HG03469 (cell line): ENCODE results near the gene TMEM30A.
A peak's percentile ranks its signal among the peaks of the same experiment; 100 is the strongest.

Experiments used
- ATAC-seq: cut with Tn5 transposase; IDR thresholded peaks from one replicate; pipeline ENCODE4 v1.9.1; 2021; ENCODE audit warnings: mild to moderate bottlenecking, moderate library complexity, moderate number of reproducible peaks; ENCODE audit not compliant: unreplicated experiment

Gene TMEM30A

GRCh38 chr6:75220357-75220756 lies 64.2 kb downstream of the TMEM30A start:
- ATAC-seq: no peak

DNA sequence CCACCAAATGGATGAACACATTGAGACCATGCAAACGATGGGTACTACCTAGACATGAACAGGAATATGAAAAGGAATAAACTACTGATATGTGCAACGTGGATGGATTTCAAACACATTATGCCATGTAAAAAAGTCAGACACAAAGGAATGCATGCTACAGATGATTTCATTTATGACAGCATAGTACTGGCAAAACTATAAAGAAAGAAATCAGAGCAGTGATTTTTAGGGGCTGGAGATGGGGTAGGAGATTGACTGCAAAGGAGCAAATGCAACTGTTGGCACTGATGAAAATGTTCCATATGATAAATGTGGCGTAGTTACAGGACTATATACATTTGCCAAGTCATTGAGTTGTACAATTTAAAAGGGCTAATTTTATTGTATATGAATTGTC lies 65.3 kb downstream of the TMEM30A start:
- no peak for ATAC-seq

GRCh38 chr6:75217193-75217592 lies 67.4 kb downstream of the TMEM30A start:
- no peak for ATAC-seq

DNA sequence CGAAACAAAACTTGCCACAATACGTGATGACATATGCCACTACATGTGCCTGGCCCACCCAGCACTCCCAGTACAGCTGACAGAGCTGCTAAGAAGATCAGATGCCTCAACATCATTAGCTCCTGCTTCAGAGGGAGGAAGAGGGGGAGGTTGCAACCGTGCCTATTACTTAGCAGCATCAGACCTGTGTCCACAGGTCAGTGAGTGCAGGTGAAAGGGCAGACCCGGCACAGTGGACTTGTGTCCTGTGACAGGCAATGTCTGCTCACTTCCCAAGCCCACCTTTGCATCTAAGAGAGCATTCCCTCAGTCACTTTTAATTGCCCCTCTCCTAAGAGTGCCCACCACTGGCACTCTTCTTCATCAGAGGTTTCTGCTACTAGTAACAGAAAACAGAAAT lies 69.3 kb downstream of the TMEM30A start:
- no peak for ATAC-seq

GRCh38 chr6:75213732-75214131 lies 70.9 kb downstream of the TMEM30A start:
- peak; percentile 43 for ATAC-seq

DNA sequence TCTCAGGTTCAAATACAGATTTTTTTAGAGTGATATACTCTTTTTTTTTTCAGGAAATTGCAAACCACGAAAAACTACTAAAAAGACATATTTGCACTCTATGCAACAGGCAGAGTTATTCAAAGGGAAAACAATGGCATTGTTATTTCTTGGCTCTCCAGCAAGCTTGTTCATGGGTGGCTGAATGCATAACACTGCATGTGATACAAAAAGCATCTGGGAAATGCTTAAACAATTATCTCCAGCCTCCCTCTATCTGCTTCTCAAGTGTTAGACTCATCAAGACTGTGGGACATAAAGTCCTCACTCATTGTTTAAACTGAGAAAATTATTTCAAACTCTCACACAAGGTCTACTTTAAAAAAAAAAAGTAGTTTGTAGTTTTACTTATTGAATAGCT lies 71.5 kb downstream of the TMEM30A start:
- ATAC-seq: no peak

GRCh38 chr6:75211920-75212590 lies 72.5 kb downstream of the TMEM30A start:
- no peak for ATAC-seq

DNA sequence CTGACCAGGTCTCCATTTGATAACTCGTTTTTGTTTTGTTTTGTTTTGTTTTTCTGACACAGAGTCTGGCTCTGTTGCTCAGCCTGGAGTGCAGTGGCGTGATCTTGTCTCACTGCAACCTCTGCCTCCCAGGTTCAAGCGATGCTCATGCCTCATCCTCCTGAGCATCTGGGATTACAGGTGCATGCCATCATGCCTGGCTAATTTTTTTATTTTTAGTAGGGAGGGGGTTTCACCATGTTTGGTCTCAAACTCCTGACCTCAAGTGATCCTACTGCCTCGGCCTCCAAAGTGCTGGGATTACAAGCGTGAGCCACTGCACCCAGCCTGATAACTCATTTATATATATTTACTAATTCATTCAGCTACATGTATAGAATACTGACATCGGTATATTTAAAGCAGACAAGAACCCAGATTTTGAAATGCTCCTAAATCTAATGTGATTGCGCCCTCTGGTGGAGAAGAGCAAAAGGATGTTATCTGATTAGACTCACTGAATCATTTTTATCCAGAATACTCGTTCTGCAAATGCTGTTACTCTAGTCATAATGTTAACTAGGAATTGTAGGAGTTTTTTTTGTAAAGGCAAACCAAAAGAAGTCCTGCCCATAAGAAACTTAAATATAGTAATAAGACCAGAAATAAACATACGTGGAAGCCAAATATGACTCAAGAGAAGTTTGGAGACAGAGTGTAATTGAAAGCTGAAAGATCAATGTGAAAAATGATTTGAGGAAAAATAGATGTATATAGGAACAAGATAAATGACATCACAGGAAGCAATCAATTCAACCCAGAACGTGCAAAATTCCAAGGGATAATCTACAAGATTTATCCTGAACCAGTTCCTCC lies 73.5 kb downstream of the TMEM30A start:
- ATAC-seq: no peak

- no peak for ATAC-seq
Observed at GRCh38 chr6:75209184-75209723, 75.3 kb downstream of the TMEM30A start.

- ATAC-seq: peak; percentile 64
Observed at GRCh38 chr6:75208298-75209183, 76.1 kb downstream of the TMEM30A start.

GRCh38 chr6:75206576-75207342 lies 77.8 kb downstream of the TMEM30A start:
- no peak for ATAC-seq

DNA sequence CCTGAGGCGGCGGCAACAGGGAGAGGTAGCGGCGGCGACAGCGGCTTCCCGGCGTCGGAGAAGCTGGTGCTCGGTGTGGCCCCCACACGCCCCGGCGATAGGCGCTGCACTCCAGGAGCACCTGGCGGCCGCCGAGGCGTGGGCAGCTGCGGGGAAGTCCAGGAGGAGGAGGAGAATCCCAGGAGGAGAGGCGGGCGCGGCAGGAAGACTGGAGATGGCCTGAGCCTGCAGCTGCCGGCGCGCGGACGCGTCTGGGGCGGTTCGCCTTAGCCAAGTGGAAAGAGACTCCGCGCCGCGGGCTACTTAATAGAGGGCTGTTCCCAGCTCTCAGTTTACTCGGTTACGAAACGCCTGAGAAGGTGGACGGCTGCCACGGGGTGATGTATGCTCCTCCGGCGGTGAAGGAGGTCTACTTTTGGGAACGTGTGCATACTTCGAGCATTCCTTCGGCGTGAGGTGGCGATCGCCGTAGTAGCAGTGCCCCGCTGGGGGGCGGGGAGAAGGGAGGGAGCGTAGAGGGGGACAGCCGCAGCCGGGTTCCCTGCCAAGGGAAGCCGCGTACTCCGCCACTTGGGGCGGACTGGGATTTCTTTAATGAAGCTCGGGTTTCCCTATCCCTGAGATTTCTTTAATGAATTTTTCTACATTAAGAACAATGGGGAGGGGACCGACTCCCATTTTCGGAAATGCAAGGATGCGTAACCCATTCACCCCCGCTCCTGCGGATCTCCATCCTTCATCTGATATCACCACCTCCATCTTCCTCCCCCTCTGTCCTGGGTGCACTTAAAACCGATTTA lies 78.6 kb downstream of the TMEM30A start, which contains the start of gene COL12A1:
Gene COL12A1, minus strand, starts transcription at position 278 of the 800 bp plus-strand sequence. CDS start 3,261 bp downstream, outside the sequence.
- no peak for ATAC-seq

GRCh38 chr6:75204959-75205775 lies 79.4 kb downstream of the TMEM30A start:
- no peak for ATAC-seq

DNA sequence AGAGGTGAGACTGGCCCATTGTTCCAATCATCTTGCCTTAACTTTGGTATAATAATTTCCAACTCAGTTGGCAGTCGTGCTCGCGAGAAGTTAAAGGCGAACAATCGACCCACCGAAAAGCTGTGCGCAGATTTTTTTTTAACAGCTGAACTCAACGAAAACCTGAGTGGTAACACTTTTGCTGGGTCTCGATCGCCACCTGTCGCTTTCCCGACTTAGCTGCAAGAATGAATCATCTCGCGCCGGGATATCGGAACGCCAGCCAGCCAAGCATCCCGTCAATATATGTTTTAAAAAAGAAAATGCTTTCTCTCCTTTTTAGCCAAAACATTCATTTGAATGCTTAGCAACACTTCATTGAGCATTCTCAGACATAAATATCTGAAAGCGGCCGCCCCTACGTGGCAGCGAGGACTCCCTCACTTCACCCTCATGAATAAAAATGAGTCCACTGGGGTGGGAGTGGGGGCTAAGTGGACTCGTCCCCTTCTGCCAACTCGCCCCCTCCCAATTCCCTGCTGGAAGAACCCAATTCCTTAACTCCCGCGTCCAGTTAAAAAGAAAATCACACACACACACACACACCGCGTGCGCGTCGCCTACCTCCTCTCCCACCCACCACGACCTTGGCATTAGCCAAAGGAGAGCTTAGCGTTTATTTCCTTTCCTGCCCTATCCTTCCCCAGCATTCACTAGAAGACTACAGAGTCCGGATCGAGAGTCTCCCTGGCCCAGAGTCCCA lies 80.2 kb downstream of the TMEM30A start:
- ATAC-seq: no peak

DNA sequence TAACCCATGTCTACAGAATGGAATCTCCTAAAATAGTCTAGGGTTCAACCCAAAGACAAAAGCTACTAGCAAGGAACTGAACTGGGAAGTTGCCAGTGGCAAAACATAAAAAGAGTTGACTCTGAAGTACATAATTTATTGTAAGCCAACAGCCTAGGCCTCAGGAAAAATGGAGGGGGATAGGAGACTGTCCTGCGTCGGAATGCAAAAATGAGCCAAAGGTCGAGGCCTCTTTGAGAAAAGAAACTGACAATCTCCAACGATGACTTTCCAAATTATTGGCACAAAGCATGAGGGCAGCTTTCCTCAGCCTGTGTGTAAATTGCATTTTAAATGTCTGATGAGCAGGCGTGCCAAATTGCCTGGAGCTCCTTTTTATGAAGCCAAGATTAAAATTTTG lies 80.9 kb downstream of the TMEM30A start:
- ATAC-seq: no peak
